ENCODE results near the gene FHIT.

FHIT gene

GRCh38 chr3:60160822-60161748 lies 1090.2 kb downstream of the FHIT start:
- DNase-seq (ENCODE audit: low spot score), result no peak

- DNase-seq (ENCODE audit: low spot score), result no peak
These were observed 1091.0 kb downstream of the FHIT start for GRCh38 chr3:60160111-60160821.

GRCh38 chr3:60158035-60158434 lies 1093.2 kb downstream of the FHIT start:
- DNase-seq (ENCODE audit: low spot score), result no peak

- no peak for DNase-seq (ENCODE audit: low spot score)
These were observed 1097.2 kb downstream of the FHIT start for GRCh38 chr3:60154011-60154410.

GRCh38 chr3:60153221-60153999 lies 1097.8 kb downstream of the FHIT start:
- no peak for DNase-seq (ENCODE audit: low spot score)

GRCh38 chr3:60149501-60149900 lies 1101.8 kb downstream of the FHIT start:
- no peak for DNase-seq (ENCODE audit: low spot score)

- no peak for DNase-seq (ENCODE audit: low spot score)
These were observed 1103.9 kb downstream of the FHIT start for GRCh38 chr3:60147249-60147950.

- DNase-seq (ENCODE audit: low spot score), result no peak
These were observed 1105.1 kb downstream of the FHIT start for GRCh38 chr3:60146121-60146520.

- no peak for DNase-seq (ENCODE audit: low spot score)
These were observed 1107.2 kb downstream of the FHIT start for GRCh38 chr3:60144071-60144470.

GRCh38 chr3:60142009-60142408 lies 1109.2 kb downstream of the FHIT start:
- DNase-seq (ENCODE audit: low spot score), result no peak

GRCh38 chr3:60140160-60140559 lies 1111.1 kb downstream of the FHIT start:
- no peak for DNase-seq (ENCODE audit: low spot score)

- no peak for DNase-seq (ENCODE audit: low spot score)
These were observed 1114.7 kb downstream of the FHIT start for GRCh38 chr3:60136601-60137000.

GRCh38 chr3:60135474-60135873 lies 1115.8 kb downstream of the FHIT start:
- no peak for DNase-seq (ENCODE audit: low spot score)

GRCh38 chr3:60133269-60134162 lies 1117.7 kb downstream of the FHIT start:
- DNase-seq (ENCODE audit: low spot score), result no peak

- no peak for DNase-seq (ENCODE audit: low spot score)
These were observed 1119.6 kb downstream of the FHIT start for GRCh38 chr3:60131618-60132017.

GRCh38 chr3:60126511-60127304 lies 1124.5 kb downstream of the FHIT start:
- DNase-seq (ENCODE audit: low spot score), result no peak

- DNase-seq (ENCODE audit: low spot score), result no peak
These were observed 1125.6 kb downstream of the FHIT start for GRCh38 chr3:60125686-60126085.

GRCh38 chr3:60120245-60120644 lies 1131.0 kb downstream of the FHIT start:
- DNase-seq (ENCODE audit: low spot score), result no peak

GRCh38 chr3:60114191-60114590 lies 1137.1 kb downstream of the FHIT start:
- DNase-seq (ENCODE audit: low spot score), result no peak

GRCh38 chr3:60107275-60107674 lies 1144.0 kb downstream of the FHIT start:
- DNase-seq (ENCODE audit: low spot score), result no peak

Measured in kidney capillary endothelial cell (primary cell).